GM21723 (cell line): Measurements from ENCODE around the gene NXF3.
"Not testable (repeated sequence)": the region's sequence is repeated elsewhere in the genome, so short reads cannot be mapped to it uniquely, and the experiment has no call there.

Source experiments
- ATAC-seq: cut with Tn5 transposase; IDR thresholded peaks from one replicate; pipeline ENCODE4 v1.9.1; 2021; ENCODE audit warnings: mild to moderate bottlenecking, moderate library complexity; ENCODE audit not compliant: unreplicated experiment

The NXF3 gene

GRCh38 chrX:103051260-103051789 is 41.6 kb downstream of the NXF3 start:
- ATAC-seq: no peak

GRCh38 chrX:103033371-103033770 is 59.6 kb downstream of the NXF3 start:
- not testable (repeated sequence) for ATAC-seq
